K562 (cell line): Measurements from ENCODE around the gene NRP2. TPM values are rescaled to one million over a fixed set of nuclear protein-coding genes. Genes with fewer than 3 reads are reported as not detected.

ENCODE experiments used
- BRCA1 ChIP-seq, 2 experiments: fragments of 450-650 bp in 1 of 2; sonication (generic) in 1 of 2; formaldehyde crosslinking in 1 of 2; IDR thresholded peaks; 2 replicates each; pipeline versions ENCODE4 v1.5.0 to v1.6.1; 2017 to 2020; ENCODE audit warnings: mild to moderate bottlenecking in 1 of 2, missing genetic modification reagents in 1 of 2
- CEBPB ChIP-seq: fragments of 450-650 bp; IDR thresholded peaks from 2 replicates; pipeline ENCODE4 v1.6.1; 2016; ENCODE audit warnings: missing genetic modification characterization, missing compliant biosample characterization
- MCM5 ChIP-seq: fragments of 450-650 bp; IDR thresholded peaks from 2 replicates; pipeline ENCODE4 v1.6.1; 2016; ENCODE audit warnings: low read depth
- ZNF253 ChIP-seq: fragments of 250-450 bp; sonication (Bioruptor Pico); conservative IDR thresholded peaks from 2 replicates; pipeline ENCODE4 v1.6.1; 2021; ENCODE audit warnings: mild to moderate bottlenecking
- polyA plus RNA-seq, 8 experiments: library from polyadenylated mRNA; depleted of rRNA in 4 of 8; stranded (reverse) in 5 of 8; unstranded in 3 of 8; fragments of >200 nt; fragmentation: Nextera tagmentation in 2 of 8; fragmentation: Illumina TruSeq in 1 of 8; extraction: Ambion mirVana in 2 of 8; extraction: Trizol in 1 of 8; gene quantifications; 2 replicates each; pipeline versions ENCODE4 v1.2.1 to v1.2.3, GENCODE V29; 2011 to 2014; ENCODE audit warnings: inconsistent platforms in 1 of 8, missing spikeins in 1 of 8
- total RNA-seq, 7 experiments: library from RNA; depleted of rRNA in 6 of 7; stranded (reverse); fragments of >200 nt in 6 of 7; fragmentation: Illumina TruSeq in 2 of 7; extraction: Trizol in 2 of 7; gene quantifications; 2 replicates each; pipeline versions ENCODE4 v1.2.1 to v1.2.3, GENCODE V29; 2011 to 2021; ENCODE audit warnings: low replicate concordance in 1 of 7
- TF ChIP-seq, protein P1 (sequence below): sonication (generic); formaldehyde crosslinking; IDR thresholded peaks from 2 replicates; pipeline ENCODE4 v1.8.0; 2023; ENCODE audit warnings: missing genetic modification reagents, mild to moderate bottlenecking, borderline replicate concordance
- TF ChIP-seq, protein P2 (sequence below): IDR thresholded peaks from 2 replicates; pipeline ENCODE4 v1.6.1; 2016; ENCODE audit warnings: missing genetic modification characterization, missing compliant biosample characterization
- TF ChIP-seq, protein P3 (sequence below): fragments of 250-450 bp; sonication (Bioruptor Pico); IDR thresholded peaks from 2 replicates; pipeline ENCODE4 v1.5.0; 2021; ENCODE audit warnings: mild to moderate bottlenecking, borderline replicate concordance

NRP2 gene
- total and polyA plus RNA-seq, 9 of the 15 experiments (the other 6 are each of a cell fraction or from before 2014, with no cell fraction given): 0.05 to 0.31 (median 0.15) TPM; not detected in 5

DNA sequence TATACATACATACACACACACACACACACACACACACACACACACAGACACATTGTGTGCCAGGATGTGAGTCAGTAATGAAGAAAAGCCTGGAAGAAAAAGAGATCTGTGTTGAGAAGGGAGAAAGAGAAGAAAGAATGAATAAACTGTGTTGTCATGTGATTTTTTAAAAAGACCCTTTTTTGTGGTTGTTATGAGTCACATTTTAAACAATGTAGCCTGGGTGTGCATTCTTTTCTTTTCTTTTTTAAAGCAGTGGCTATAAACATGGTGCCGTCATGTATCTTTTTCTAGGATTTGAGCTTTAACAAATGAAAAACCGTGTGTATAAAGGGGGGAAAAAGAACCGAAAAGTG lies 87.2 kb downstream of the NRP2 start (continued):
- TF ChIP-seq, protein P1, sequence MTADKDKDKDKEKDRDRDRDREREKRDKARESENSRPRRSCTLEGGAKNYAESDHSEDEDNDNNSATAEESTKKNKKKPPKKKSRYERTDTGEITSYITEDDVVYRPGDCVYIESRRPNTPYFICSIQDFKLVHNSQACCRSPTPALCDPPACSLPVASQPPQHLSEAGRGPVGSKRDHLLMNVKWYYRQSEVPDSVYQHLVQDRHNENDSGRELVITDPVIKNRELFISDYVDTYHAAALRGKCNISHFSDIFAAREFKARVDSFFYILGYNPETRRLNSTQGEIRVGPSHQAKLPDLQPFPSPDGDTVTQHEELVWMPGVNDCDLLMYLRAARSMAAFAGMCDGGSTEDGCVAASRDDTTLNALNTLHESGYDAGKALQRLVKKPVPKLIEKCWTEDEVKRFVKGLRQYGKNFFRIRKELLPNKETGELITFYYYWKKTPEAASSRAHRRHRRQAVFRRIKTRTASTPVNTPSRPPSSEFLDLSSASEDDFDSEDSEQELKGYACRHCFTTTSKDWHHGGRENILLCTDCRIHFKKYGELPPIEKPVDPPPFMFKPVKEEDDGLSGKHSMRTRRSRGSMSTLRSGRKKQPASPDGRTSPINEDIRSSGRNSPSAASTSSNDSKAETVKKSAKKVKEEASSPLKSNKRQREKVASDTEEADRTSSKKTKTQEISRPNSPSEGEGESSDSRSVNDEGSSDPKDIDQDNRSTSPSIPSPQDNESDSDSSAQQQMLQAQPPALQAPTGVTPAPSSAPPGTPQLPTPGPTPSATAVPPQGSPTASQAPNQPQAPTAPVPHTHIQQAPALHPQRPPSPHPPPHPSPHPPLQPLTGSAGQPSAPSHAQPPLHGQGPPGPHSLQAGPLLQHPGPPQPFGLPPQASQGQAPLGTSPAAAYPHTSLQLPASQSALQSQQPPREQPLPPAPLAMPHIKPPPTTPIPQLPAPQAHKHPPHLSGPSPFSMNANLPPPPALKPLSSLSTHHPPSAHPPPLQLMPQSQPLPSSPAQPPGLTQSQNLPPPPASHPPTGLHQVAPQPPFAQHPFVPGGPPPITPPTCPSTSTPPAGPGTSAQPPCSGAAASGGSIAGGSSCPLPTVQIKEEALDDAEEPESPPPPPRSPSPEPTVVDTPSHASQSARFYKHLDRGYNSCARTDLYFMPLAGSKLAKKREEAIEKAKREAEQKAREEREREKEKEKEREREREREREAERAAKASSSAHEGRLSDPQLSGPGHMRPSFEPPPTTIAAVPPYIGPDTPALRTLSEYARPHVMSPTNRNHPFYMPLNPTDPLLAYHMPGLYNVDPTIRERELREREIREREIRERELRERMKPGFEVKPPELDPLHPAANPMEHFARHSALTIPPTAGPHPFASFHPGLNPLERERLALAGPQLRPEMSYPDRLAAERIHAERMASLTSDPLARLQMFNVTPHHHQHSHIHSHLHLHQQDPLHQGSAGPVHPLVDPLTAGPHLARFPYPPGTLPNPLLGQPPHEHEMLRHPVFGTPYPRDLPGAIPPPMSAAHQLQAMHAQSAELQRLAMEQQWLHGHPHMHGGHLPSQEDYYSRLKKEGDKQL: no peak
- TF ChIP-seq, protein P2, sequence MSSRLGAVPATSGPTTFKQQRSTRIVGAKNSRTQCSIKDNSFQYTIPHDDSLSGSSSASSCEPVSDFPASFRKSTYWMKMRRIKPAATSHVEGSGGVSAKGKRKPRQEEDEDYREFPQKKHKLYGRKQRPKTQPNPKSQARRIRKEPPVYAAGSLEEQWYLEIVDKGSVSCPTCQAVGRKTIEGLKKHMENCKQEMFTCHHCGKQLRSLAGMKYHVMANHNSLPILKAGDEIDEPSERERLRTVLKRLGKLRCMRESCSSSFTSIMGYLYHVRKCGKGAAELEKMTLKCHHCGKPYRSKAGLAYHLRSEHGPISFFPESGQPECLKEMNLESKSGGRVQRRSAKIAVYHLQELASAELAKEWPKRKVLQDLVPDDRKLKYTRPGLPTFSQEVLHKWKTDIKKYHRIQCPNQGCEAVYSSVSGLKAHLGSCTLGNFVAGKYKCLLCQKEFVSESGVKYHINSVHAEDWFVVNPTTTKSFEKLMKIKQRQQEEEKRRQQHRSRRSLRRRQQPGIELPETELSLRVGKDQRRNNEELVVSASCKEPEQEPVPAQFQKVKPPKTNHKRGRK: no peak
- TF ChIP-seq ZNF253 (CRISPR knock-in tag) (no peak), CEBPB (tag) (no peak), BRCA1 (IDR thresholded peaks at IDR 0.05) (no peak), BRCA1 (CRISPR knock-in tag; IDR thresholded peaks at IDR 0.05) (no peak), MCM5 (no peak)
- TF ChIP-seq, protein P3, sequence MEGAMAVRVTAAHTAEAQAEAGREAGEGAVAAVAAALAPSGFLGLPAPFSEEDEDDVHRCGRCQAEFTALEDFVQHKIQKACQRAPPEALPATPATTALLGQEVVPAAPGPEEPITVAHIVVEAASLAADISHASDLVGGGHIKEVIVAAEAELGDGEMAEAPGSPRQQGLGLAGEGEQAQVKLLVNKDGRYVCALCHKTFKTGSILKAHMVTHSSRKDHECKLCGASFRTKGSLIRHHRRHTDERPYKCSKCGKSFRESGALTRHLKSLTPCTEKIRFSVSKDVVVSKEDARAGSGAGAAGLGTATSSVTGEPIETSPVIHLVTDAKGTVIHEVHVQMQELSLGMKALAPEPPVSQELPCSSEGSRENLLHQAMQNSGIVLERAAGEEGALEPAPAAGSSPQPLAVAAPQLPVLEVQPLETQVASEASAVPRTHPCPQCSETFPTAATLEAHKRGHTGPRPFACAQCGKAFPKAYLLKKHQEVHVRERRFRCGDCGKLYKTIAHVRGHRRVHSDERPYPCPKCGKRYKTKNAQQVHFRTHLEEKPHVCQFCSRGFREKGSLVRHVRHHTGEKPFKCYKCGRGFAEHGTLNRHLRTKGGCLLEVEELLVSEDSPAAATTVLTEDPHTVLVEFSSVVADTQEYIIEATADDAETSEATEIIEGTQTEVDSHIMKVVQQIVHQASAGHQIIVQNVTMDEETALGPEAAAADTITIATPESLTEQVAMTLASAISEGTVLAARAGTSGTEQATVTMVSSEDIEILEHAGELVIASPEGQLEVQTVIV: no peak
